GM12875 (cell line): ENCODE measurements around the gene MARVELD1.
"Not testable (repeated sequence)": the region's sequence is repeated elsewhere in the genome, so short reads cannot be mapped to it uniquely, and the experiment has no call there.

Source experiments
- H3K4me3 ChIP-seq: one replicate; pipeline ENCODE4 v1.5.1; 2011; ENCODE audit warnings: low read depth, low read length, control low read depth
- CTCF ChIP-seq: IDR thresholded peaks from 2 replicates; pipeline ENCODE4 v1.5.1; 2011; ENCODE audit warnings: low read depth, mild to moderate bottlenecking, control low read depth, inconsistent platforms, low read length, moderate library complexity, borderline replicate concordance; ENCODE audit not compliant: insufficient read depth

MARVELD1 gene

GRCh38 chr10:97676770-97677581 lies 36.6 kb upstream of the MARVELD1 start:
- H3K4me3 ChIP-seq, result no peak overlapping the region
- peak; percentile 78 for TF ChIP-seq CTCF

- no peak overlapping the region for H3K4me3 ChIP-seq
- no peak for TF ChIP-seq CTCF
Measured at GRCh38 chr10:97679594-97679993, 33.9 kb upstream of the MARVELD1 start.

- H3K4me3 ChIP-seq, result no peak overlapping the region
- TF ChIP-seq CTCF, result no peak
Measured at GRCh38 chr10:97682042-97682441, 31.5 kb upstream of the MARVELD1 start.

GRCh38 chr10:97683556-97684367 lies 29.8 kb upstream of the MARVELD1 start:
- no peak for TF ChIP-seq CTCF
- no peak overlapping the region for H3K4me3 ChIP-seq

GRCh38 chr10:97684368-97684713 lies 29.2 kb upstream of the MARVELD1 start:
- H3K4me3 ChIP-seq, result not testable (repeated sequence)

GRCh38 chr10:97684866-97685394 lies 28.6 kb upstream of the MARVELD1 start:
- no peak for TF ChIP-seq CTCF
- H3K4me3 ChIP-seq, result no peak overlapping the region

GRCh38 chr10:97685395-97685958 lies 28.1 kb upstream of the MARVELD1 start:
- TF ChIP-seq CTCF, result no peak

More at GRCh38 chr10:97685395-97685958, 28.1 kb upstream of the MARVELD1 start:
- no peak overlapping the region for H3K4me3 ChIP-seq
